Testis (tissue), 2 donors: Measurements from ENCODE around the gene DNER.

Experiments used
- CTCF ChIP-seq, 3 experiments: fragments of 450-650 bp in 2 of 3; fragments of 200-600 bp in 1 of 3; sonication (generic) in 1 of 3; IDR thresholded peaks; one replicate each; pipeline ENCODE4 v1.5.1; 2016 to 2019; ENCODE audit warnings: antibody characterized with exemption in 3 of 3, mild to moderate bottlenecking in 2 of 3, moderate library complexity in 1 of 3
- POLR2A ChIP-seq: fragments of 450-650 bp; IDR thresholded peaks from one replicate; pipeline ENCODE4 v1.6.1; 2017; ENCODE audit warnings: antibody characterized with exemption, mild to moderate bottlenecking, moderate library complexity

- no peak for TF ChIP-seq POLR2A
- TF ChIP-seq CTCF (IDR thresholded peaks at IDR 0.05): no peak
Observed at GRCh38 chr2:229563388-229563787, 151.0 kb downstream of the DNER start.
